Activated gamma-delta T cell (primary cell): Measurements from ENCODE around the gene CYP3A5.
"Not testable (repeated sequence)": the region's sequence is repeated elsewhere in the genome, so short reads cannot be mapped to it uniquely, and the experiment has no call there.

Source experiments
- DNase-seq: peaks from one replicate; lab custom pipeline; 2025; lab: John Stamatoyannopoulos, UW

Gene CYP3A5

DNA sequence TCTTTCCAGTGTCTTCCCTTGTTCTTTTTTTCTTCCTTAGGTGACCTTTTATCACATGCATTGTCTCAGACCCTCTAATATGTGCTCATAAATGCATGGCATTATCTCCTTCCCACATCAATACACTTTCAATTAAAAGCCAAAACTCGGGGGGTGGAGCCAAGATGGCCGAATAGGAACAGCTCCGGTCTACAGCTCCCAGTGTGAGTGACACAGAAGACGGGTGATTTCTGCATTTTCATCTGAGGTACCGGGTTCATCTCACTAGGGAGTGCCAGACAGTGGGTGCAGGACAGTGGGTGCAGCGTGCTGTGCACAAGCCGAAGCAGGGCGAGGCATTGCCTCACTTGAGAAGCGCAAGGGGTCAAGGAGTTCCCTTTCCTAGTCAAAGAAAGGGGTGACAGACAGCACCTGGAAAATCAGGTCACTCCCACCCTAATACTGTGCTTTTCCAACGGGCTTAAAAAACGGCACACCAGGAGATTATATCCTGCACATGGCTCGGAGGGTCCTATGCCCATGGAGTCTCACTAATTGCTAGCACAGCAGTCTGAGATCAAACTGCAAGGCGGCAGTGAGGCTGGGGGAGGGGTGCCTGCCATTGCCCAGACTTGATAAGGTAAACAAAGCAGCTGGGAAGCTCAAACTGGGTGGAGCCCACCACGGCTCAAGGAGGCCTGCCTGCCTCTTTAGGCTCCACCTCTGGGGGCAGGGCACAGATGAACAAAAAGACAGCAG is 6.2 kb upstream of the CYP3A5 start:
- not testable (repeated sequence) for DNase-seq

DNA sequence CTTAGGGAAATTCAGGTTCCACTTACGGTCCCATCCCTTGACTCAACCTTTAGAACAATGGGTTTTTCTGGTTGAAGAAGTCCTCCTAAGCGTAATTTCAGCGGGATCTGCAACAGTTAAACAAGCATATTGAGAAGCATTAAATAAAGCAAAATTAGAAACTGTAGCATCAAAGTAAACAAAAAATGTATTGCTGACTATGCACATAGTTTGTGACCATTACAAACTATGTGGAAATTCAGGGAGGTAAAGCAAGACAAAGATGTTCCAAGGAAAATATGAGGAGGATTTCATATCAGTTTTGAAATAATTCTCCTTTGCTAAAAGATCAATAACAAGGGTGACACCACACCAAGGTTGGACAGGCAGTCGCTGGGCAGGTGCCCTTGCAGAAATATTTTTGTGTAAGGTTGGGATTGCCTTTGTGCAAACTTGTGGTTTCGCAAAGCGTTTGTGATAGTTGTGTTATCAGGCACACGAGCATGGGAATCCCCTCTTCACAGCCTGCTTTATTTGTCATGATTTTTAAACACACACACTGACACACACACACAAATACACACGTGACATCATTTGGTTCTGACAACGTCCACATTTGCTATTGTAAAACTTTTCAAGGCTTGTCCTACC is 5.4 kb upstream of the CYP3A5 start:
- no peak for DNase-seq

DNA sequence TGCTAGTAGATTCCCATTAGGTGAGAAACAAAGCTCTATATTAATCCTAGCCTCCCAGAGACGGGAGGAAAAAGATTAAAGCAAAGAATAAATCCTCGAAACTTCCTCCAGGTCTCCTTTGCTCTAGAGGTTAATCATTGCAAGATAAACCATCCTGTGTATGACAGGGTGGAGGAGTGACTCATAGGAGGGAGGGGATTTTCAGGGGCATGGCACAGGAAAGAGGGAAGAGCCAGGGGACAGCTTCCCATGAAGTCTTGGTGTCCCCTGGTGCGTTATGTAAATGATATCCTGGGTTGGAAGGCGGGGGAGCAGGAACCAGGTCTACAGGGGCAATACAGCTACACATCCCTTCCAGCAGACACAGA is 780 bp downstream of the CYP3A5 start:
- no peak for DNase-seq

DNA sequence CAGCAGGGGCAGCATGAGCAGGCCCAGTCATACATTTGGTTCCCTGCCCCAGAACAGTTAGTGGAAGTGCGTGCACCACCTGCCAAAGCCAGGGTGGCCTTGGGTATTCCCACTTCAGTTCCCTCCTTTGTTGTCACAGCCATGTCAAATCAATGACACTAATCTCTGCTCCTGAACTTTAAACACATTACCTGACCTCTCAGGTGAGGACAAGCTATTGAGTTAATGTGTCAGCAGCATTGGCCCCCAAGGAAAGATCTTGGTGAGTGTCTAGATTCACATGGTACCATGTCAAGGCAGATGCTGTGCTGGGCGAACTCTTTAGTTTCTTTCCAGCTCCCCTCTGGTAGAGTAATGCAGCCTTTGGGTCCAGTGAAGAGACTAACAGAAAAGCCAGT is 2.1 kb downstream of the CYP3A5 start:
- DNase-seq = no peak

DNA sequence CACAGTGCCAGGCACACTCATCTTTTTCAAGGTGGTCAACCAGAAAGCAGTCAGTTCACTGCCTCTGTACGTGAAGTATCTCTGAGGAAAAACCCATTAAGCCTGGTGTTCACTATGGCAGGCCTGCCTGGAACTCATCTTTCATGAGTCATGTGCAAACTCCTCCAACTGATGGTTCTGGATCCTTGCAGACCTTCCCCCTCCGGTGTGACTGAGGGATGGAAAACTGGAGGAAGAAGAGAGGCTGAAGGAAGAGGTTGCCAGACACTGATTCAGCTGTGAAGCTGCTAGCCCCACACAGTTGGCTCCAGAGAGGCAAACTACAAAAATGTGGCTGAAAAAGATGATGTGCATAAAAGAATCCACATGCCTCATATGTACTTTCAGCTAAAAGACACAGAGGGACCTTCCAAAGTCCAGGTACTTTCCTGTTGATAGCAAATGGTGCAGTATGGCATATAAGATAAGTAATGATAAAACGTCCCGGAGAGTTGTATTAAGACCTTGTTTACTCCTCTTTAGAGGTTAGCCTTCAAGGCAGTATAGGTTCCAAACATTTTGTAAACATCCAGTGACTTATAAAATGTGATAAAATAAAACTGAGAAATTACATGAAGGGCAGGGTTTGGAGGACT is 2.7 kb downstream of the CYP3A5 start:
- no peak for DNase-seq

DNA sequence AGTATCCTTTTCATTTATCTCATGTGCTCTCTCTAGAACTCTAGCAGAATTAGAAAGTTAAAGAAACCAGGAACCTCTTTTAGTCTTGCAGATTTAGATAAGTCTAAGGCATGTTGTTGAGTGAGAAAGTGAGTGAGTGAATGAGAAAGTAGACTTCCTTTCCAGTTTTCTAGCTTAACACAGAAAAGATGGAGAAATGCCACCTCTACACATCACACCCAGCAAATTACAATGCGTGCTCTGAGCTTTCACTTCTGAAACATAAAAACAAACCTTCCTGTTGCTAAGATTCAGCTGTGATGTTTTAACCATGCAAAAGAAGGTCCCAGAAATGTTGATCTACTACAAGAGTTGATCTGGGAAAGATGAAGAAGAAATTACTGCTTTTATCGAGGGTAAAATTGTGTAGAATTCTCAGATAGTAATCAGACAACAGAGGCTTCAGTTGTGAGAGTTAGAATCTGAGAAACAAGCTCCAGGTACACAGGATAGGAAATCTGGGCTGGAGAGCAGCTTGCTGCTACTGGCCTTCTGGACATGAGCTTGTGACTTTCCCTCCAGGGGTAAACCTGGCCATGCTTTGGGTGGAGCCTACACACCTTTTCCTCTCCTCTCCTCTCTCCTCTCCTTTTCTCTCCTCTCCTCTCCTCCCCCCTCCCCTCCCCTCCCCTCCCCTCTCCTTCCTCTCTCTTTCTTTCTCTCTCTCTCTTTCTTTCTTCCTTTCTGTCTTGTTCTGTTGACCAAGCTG is 4.6 kb downstream of the CYP3A5 start:
- no peak for DNase-seq

DNA sequence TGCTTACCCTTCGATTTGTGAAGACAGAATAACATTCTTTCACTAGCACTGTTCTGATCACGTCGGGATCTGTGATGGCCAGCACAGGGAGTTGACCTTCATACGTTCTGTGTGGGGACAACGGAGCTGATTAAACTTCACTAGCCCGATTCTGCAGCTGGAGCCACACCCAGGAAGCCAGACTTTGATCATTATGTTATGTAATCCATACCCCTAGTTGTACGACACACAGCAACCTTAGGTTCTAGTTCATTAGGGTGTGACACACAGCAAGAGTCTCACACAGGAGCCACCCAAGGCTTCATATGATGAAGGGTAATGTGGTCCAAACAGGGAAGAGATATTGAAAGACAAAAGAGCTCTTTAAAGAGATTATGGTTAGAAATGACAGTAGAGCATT is 7.2 kb downstream of the CYP3A5 start:
- no peak for DNase-seq

DNA sequence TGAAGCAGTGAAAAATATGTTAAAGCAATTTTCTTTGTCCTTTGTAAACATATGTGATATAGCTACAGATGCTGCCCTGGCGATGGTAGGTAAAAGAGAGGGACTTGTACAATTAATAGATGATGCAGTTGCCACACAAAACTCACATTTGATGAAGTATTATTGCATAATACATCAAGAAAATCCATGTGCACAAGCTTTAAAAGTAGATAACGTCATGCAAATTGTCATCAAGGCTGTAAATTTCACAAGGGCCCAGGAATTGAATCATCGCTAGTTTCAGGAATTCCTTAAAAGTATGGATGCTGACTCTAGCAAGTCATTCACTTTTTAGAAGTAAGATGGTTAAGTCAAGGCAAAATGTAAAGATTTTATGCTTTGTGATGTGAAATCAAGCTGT is 10.0 kb downstream of the CYP3A5 start:
- no peak for DNase-seq

DNA sequence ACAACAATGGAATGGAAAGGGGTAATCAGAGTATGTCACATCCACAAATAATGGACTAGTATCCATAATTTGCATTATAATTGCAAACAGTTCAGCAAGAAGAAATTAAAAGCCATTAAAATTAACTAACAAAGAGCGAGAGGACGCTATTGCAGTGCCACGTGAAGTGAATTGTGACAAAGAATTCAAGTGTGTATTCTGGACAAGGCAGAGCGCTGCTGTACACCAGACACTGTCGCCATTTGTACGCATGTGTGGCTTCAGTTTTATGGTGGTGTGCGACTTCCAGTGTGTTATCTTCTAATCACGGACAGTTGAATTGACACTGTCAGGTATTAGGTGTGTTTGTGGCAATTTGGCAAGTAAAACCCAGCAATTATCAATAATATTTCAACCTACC is 11.3 kb downstream of the CYP3A5 start:
- DNase-seq = no peak

DNA sequence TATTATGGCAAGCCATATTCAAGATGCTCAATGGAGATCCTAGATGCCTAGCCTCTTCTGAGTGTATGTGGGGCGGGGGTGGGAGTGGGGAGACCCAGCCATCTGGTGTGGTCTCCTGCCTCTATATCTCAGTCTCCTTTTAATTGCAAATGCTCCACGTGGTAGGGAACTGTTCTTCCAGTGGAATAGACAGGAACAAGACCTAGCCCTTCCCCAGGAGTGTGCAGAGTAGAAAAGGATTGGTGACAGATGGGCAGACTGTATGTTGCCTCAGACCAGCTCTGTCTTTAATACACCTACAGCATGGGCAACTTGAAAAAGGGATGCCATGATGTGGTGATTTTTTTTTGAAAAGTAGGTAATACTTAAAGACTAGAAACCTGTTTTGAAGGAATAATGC is 12.6 kb downstream of the CYP3A5 start:
- DNase-seq = no peak

DNA sequence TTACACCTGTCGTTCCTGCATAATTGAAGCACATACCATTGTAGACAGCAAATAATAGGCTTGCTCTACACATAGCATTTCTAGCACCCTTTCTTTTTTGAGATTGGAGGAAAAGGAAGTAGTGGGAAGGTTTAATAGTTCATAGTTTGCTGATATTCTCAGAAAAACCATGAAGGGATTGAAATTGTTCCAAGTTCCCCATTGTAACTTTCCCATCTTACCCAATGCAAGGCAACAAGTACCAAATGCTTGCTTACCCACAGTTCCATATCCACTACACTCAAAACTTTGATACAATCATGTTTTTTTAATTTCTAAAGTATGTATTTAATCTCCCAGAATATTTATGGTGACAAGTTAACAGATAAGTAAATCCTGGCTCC is 13.8 kb downstream of the CYP3A5 start:
- DNase-seq = no peak

DNA sequence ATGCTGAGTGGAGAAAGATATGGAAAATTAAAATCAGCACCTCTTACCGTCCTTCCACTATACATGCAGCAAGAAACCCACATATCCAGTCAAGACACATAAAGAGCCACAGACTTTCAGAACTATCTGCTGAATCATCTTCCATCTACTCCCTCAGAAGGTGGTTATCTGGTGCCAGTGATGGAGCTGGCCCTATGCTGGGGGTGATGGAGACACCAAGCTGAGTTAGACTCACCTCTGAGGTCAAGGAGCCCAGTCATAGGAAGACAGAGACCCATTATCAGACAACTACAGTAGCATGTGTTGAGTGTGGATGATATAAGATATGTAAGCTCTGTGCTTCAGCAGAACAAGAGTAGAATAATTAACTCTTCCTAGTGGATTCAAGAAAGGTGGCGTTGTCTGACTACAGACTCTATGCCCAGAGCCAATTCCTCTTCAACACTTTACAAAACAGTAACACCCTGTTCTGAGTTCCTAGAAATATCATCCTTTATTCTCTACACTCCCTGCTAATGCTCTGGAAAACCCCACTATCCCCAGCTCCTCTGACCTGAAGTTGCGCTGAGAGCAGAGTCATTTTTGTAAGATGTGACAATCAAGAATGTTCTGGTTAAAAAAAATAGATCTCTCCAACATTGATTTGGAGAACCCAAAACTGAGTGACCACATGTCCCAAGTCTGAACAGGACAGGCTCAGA is 14.3 kb downstream of the CYP3A5 start:
- no peak for DNase-seq

DNA sequence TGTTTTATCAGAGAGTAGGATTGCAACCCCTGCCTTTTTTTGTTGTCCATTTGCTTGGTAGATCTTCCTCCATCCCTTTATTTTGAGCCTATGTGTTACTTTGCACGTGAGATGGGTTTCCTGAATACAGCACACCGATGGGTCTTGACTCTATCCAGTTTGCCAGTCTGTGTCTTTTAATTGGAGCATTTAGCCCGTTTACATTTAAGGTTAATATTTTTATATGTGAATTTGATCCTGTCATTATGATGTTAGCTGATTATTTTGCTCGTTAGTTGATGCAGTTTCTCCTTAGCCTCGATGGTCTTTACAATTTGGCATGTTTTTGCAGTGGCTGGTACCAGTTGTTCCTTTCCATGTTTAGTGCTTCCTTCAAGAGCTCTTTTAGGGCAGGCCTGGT is 21.9 kb downstream of the CYP3A5 start:
- not testable (repeated sequence) for DNase-seq

DNA sequence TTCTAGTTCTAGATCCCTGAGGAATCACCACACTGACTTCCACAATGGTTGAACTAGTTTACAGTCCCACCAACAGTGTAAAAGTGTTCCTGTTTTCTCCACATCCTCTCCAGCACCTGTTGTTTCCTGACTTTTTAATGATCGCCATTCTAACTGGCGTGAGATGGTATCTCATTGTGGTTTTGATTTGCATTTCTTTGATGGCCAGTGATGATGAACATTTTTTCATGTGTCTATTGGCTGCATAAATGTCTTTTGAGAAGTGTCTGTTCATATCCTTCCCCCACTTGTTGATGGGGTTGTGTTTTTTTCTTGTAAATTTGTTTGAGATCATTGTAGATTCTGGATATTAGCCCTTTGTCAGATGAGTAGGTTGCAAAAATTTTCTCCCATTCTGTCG is 25.2 kb downstream of the CYP3A5 start:
- not testable (repeated sequence) for DNase-seq

DNA sequence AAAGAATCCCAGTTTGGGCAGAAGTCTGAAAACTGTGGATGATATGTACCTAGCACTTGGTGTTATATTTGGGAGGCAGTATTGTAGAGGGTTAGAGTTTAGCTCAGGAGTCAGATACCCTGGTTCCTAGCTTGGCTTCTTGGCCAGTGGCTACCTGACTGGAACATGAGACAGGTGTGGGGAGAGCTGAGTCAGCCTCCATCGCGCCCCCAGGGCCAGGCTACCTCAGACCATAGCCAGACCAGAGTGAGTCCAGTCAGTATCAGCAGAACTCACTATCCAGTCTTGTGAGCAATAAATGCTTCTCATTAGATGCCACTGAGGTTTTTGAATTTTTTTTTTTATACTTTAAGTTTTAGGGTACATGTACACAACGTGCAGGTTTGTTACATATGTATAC is 26.0 kb downstream of the CYP3A5 start:
- no peak for DNase-seq

DNA sequence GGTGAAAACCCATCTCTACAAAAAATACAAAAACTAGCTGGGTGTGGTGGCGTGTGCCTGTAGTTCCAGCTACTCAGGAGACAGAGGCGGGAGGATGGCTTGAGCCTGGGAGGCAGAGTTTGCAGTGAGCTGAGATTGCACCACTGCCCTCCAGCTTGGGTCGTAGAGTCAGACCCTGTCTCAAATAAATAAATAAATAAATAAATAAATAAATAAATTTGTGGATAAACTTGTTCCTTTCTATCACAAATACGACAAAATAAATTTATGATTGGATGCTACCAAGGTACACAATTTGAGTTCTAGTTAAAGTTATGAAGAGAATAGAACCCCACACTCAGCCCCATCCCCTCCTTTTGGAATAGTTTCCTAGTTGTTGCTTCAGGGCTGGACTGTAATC is 26.5 kb downstream of the CYP3A5 start:
- DNase-seq = not testable (repeated sequence)

DNA sequence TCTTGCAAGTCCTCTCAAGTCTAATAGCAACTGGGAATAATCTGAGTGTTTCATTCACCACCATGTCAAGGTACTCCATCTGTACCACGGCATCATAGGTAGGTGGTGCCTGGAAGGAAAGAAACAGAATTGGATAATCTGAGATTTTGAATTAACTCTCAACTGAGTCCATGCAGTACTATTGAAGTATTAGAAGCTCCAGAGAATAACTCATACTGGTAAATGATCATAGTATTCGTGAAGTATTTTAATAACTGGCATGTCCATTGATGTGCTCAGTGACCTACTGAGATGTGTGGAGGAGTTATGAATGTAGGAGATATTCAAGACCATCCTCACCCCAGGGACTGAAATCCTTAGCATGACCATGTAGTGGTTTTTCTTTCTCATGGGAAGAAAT is 27.1 kb downstream of the CYP3A5 start:
- DNase-seq = no peak

DNA sequence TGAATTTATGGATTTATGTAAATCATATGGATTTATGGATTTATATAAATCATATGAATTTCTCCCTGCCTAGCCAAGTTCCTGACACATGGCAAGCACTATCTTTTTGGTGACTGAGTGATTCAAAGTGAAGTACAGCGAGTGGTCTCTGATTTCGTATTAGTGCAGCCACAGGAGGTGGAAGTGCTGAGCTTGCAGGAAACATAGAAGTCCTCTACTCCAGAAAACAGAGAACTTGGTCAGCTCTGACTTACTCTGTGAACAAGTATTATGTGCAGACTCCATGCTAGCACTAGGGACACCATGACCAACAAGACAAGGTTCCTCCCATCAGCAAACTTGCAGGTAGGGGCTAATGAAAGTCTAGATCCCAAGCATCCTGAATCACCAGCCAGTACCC is 28.5 kb downstream of the CYP3A5 start:
- DNase-seq = no peak

DNA sequence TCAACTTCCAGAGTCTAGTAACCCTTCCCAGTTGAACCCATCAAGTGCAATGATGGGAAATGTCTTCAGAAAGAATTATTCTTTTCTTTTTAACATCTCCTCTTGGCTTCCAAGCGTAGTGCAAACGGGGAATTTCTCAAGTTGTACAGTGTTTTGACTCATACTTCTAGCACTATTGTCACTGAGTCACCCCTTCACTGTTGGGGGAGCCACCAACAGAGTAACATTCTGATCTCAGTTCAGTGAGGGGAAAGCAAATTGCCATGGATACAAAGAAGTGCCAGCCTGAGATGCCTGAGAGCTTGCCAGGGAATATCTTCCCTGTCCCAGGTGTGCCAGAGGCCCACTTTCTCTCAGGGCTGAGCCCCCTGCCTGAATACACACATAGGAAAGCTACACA is 31.0 kb downstream of the CYP3A5 start:
- DNase-seq = no peak

DNA sequence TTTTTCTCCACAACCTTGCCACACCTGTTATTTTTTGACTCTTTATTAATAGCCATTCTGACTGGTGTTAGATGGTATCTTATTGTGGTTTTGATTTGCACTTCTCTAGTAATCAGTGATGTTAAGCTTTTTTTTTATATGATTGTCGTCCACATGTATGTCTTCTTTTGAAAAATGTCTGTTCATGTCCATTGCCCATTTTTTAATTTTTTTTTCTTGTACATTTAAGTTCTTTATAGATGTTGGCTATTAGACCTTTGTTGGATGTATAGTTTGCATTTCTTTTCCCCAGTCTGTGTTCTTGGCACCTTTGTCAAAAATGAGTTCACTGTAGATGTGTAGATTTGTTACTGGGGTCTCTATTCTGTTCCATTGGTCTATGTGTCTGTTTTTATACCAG is 34.2 kb downstream of the CYP3A5 start:
- DNase-seq = no peak

DNA sequence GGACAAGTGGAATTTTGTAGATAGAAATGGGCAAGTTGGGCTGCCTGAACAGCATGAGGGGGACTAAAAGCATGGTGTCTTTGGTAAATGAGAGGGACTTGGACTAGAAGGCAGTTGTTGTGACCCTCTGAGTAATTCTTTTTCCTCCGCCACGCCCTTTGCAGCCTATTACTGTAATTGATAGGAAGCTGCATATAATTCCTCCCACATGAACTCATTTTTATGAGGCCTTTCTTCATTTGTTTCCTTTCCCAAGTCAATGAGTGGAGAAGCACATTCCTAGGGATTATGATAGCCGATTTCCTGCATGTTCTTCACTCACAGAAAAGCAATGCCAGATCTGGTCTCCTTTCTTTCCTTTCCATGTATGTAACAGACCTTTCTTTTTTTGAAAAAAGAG is 35.4 kb downstream of the CYP3A5 start:
- DNase-seq = no peak

DNA sequence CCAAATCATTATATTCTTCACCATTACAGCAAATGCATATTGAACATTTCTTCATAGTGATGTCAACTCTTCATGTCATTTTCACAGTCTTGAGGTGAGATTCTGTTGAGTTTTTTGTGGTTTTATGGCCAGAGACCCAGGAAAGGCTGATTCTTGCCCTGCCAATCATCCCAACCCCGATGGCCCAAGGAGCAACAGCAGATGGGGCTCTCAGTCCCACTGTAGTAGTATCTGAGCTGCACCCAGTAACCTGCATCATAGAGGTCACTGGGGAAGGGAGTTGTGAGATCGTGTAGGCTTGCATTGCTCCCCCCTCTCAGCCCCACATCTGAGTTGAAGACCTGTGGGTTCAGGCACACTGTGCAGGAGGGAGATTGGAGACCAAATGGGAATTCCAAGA is 36.3 kb downstream of the CYP3A5 start:
- DNase-seq = no peak
